Bronchial smooth muscle cell (primary cell): ENCODE results near the gene SPACA4. TPM values are rescaled to one million over a fixed set of nuclear protein-coding genes. Genes with fewer than 3 reads are reported as not detected.

ENCODE experiments used
- total RNA-seq: library from RNA; depleted of rRNA; stranded (reverse); fragments of >200 nt; gene quantifications from 2 replicates; pipeline ENCODE4 v1.2.1, GENCODE V29; 2014

The SPACA4 gene
- total RNA-seq = not detected in 2 replicates

GRCh38 chr19:48606463-48607358 lies at the start of gene SPACA4:
Gene SPACA4, plus strand, starts transcription at chr19:48606742. Its CDS starts 237 bp downstream, at chr19:48606979.

GRCh38 chr19:48614436-48615230 lies 8.1 kb downstream of the SPACA4 start, which contains the start of gene FAM83E:
Gene FAM83E, minus strand, starts transcription at chr19:48615076. Its CDS starts 1,704 bp downstream, at chr19:48613372.

GRCh38 chr19:48618916-48619691 lies 12.6 kb downstream of the SPACA4 start, which contains the start of the genes RPL18 and SPHK2:
Gene RPL18, minus strand, starts transcription at chr19:48619178. Its CDS starts 35 bp downstream, at chr19:48619143.
Gene SPHK2, plus strand, starts transcription at chr19:48619506. Its CDS starts 1,009 bp downstream, at chr19:48620515.

GRCh38 chr19:48636859-48637448 lies 30.4 kb downstream of the SPACA4 start, which contains the start of gene DBP:
Gene DBP, minus strand, starts transcription at chr19:48637379. Its CDS starts 385 bp downstream, at chr19:48636994.

GRCh38 chr19:48646001-48646721 lies 39.6 kb downstream of the SPACA4 start, which contains the start of gene CA11:
Gene CA11, minus strand, starts transcription at chr19:48646187. Its CDS starts 555 bp downstream, at chr19:48645632.

Other genes starting within 250 kb of the SPACA4 start
- 4.3 and 4.6 TPM in 2 replicates for gene TMEM143, start 242.8 kb upstream of the SPACA4 start, total RNA-seq
- gene SYNGR4, start 242.4 kb upstream of the SPACA4 start, total RNA-seq = not detected in 2 replicates
- 44.0 and 48.9 TPM in 2 replicates for gene KDELR1, start 215.2 kb upstream of the SPACA4 start, total RNA-seq
- gene GRIN2D, start 213.1 kb upstream of the SPACA4 start, total RNA-seq = 0.17 and 0.63 TPM in 2 replicates
- gene GRWD1, start 160.8 kb upstream of the SPACA4 start, total RNA-seq = 8.7 and 17.1 TPM in 2 replicates
- 0.16 and 0.26 TPM in 2 replicates for gene KCNJ14, start 151.2 kb upstream of the SPACA4 start, total RNA-seq
- gene CYTH2, start 137.4 kb upstream of the SPACA4 start, total RNA-seq = 31.7 and 37.0 TPM in 2 replicates
- gene LMTK3, start 94.9 kb upstream of the SPACA4 start, total RNA-seq = under 0.01 and 0.09 TPM in 2 replicates
- gene SULT2B1, start 54.6 kb upstream of the SPACA4 start, total RNA-seq = 0.16 and 0.17 TPM in 2 replicates
- 0.34 and 0.63 TPM in 2 replicates for gene FAM83E, start 8.3 kb downstream of the SPACA4 start, total RNA-seq
- gene RPL18, start 12.4 kb downstream of the SPACA4 start, total RNA-seq = 2,147 and 2,501 TPM in 2 replicates
- gene SPHK2, start 12.8 kb downstream of the SPACA4 start, total RNA-seq = 4.4 and 7.1 TPM in 2 replicates
- 10.2 and 19.2 TPM in 2 replicates for gene DBP, start 30.6 kb downstream of the SPACA4 start, total RNA-seq
- gene CA11, start 39.4 kb downstream of the SPACA4 start, total RNA-seq = 3.9 and 10.1 TPM in 2 replicates
- gene NTN5, start 66.3 kb downstream of the SPACA4 start, total RNA-seq = 0.26 TPM in 1 of 2 replicates, not detected in the other
- 0.17 TPM in 1 of 2 replicates, not detected in the other for gene FUT2, start 89.2 kb downstream of the SPACA4 start, total RNA-seq
- gene MAMSTR, start 113.0 kb downstream of the SPACA4 start, total RNA-seq = 0.60 and 0.79 TPM in 2 replicates
- 1.4 and 1.6 TPM in 2 replicates for gene RASIP1, start 133.9 kb downstream of the SPACA4 start, total RNA-seq
- under 0.01 TPM in 1 of 2 replicates, not detected in the other for gene IZUMO1, start 140.2 kb downstream of the SPACA4 start, total RNA-seq
- under 0.01 TPM in 2 replicates for gene FUT1, start 145.9 kb downstream of the SPACA4 start, total RNA-seq
- gene FGF21, start 148.8 kb downstream of the SPACA4 start, total RNA-seq = not detected in 2 replicates
- gene BCAT2, start 204.3 kb downstream of the SPACA4 start, total RNA-seq = 22.2 and 27.1 TPM in 2 replicates
- gene HSD17B14, start 229.7 kb downstream of the SPACA4 start, total RNA-seq = 5.5 and 15.9 TPM in 2 replicates